ENCODE data around the gene TTC23L.

- TF ChIP-seq, protein P1, sequence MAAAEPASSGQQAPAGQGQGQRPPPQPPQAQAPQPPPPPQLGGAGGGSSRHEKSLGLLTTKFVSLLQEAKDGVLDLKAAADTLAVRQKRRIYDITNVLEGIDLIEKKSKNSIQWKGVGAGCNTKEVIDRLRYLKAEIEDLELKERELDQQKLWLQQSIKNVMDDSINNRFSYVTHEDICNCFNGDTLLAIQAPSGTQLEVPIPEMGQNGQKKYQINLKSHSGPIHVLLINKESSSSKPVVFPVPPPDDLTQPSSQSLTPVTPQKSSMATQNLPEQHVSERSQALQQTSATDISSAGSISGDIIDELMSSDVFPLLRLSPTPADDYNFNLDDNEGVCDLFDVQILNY (CRISPR knock-in tag; IDR thresholded peaks at IDR 0.05) = no peak
- TF ChIP-seq NFYB (CRISPR knock-in tag; conservative IDR thresholded peaks at IDR 0.05; ENCODE audit: low read depth) = no peak
- TF ChIP-seq, protein P2, sequence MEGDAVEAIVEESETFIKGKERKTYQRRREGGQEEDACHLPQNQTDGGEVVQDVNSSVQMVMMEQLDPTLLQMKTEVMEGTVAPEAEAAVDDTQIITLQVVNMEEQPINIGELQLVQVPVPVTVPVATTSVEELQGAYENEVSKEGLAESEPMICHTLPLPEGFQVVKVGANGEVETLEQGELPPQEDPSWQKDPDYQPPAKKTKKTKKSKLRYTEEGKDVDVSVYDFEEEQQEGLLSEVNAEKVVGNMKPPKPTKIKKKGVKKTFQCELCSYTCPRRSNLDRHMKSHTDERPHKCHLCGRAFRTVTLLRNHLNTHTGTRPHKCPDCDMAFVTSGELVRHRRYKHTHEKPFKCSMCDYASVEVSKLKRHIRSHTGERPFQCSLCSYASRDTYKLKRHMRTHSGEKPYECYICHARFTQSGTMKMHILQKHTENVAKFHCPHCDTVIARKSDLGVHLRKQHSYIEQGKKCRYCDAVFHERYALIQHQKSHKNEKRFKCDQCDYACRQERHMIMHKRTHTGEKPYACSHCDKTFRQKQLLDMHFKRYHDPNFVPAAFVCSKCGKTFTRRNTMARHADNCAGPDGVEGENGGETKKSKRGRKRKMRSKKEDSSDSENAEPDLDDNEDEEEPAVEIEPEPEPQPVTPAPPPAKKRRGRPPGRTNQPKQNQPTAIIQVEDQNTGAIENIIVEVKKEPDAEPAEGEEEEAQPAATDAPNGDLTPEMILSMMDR (IDR thresholded peaks at IDR 0.05) = no peak
- no peak for TF ChIP-seq FOXP1 (CRISPR knock-in tag; IDR thresholded peaks at IDR 0.05; ENCODE audit: borderline replicate concordance)
These were observed 11.1 kb upstream of the TTC23L start for GRCh38 chr5:34827588-34828506.
